TTC549 (cell line): ENCODE results near the gene KRTAP17-1.

Experiments used
- FAIRE-seq: peaks from 2 replicates; lab custom pipeline; 2012; peaks lifted over from hg19 to GRCh38; lab: Jason Lieb, UNC

The KRTAP17-1 gene

GRCh38 chr17:41332239-41332638 is 16.7 kb upstream of the KRTAP17-1 start:
- FAIRE-seq = no peak

- FAIRE-seq = no peak
Observed at GRCh38 chr17:41331606-41332005, 16.1 kb upstream of the KRTAP17-1 start.

- FAIRE-seq = no peak
Observed at GRCh38 chr17:41329279-41329948, 13.9 kb upstream of the KRTAP17-1 start.

- FAIRE-seq = no peak
Observed at GRCh38 chr17:41328207-41328606, 12.7 kb upstream of the KRTAP17-1 start.

GRCh38 chr17:41327411-41328120 is 12.1 kb upstream of the KRTAP17-1 start:
- FAIRE-seq = no peak

- FAIRE-seq = no peak
Observed at GRCh38 chr17:41326173-41327145, 10.9 kb upstream of the KRTAP17-1 start.

GRCh38 chr17:41325611-41326010 is 10.1 kb upstream of the KRTAP17-1 start:
- no peak for FAIRE-seq

- no peak for FAIRE-seq
Observed at GRCh38 chr17:41325126-41325525, 9.6 kb upstream of the KRTAP17-1 start.

GRCh38 chr17:41324180-41325075 is 8.9 kb upstream of the KRTAP17-1 start:
- FAIRE-seq = no peak

- no peak for FAIRE-seq
Observed at GRCh38 chr17:41322903-41323895, 7.7 kb upstream of the KRTAP17-1 start.

GRCh38 chr17:41322094-41322902 is 6.8 kb upstream of the KRTAP17-1 start:
- peak; percentile 32 for FAIRE-seq

GRCh38 chr17:41318231-41318630 is 2.7 kb upstream of the KRTAP17-1 start:
- FAIRE-seq = no peak

GRCh38 chr17:41315814-41316445 is 420 bp upstream of the KRTAP17-1 start:
- no peak for FAIRE-seq

- FAIRE-seq = no peak
Observed at GRCh38 chr17:41311111-41311510, 4.4 kb downstream of the KRTAP17-1 start.

- no peak for FAIRE-seq
Observed at GRCh38 chr17:41308918-41309359, 6.6 kb downstream of the KRTAP17-1 start, which contains the start of gene KRTAP16-1. TSS of gene KRTAP16-1 (minus strand) at chr17:41309309. CDS start at chr17:41309253, 56 bp downstream.

GRCh38 chr17:41308251-41308917 is 7.1 kb downstream of the KRTAP17-1 start:
- FAIRE-seq = no peak

GRCh38 chr17:41307647-41308046 is 7.9 kb downstream of the KRTAP17-1 start:
- FAIRE-seq = no peak

GRCh38 chr17:41304091-41304490 is 11.4 kb downstream of the KRTAP17-1 start:
- no peak for FAIRE-seq
